ENCODE measurements around the gene SH3TC2. TPM values are rescaled to one million over a fixed set of nuclear protein-coding genes. Genes with fewer than 3 reads are reported as not detected.

SH3TC2 gene
- polyA plus RNA-seq, 1 donor (not counting 4 experiments of a cell fraction or from before 2014, with no cell fraction given) = 19.0 TPM

- Histone ChIP-seq H4K20me1 (ENCODE audit: control insufficient read depth, extremely low read depth, insufficient read depth, low read length) (no peaks in the 10 kb centered on the region), H3K27me3 (ENCODE audit: control insufficient read depth, extremely low read depth, insufficient read depth, low read length) (no peaks in the 10 kb centered on the region), H3K4me3 (ENCODE audit: control insufficient read depth in 2 of 3, extremely low read depth in 1 of 3, insufficient read depth in 2 of 3, low read depth in 1 of 3, low read length in 3 of 3) (no peak overlapping the region), H3K9me1 (ENCODE audit: control insufficient read depth, extremely low read depth, insufficient read depth, low read length) (no peaks in the 10 kb centered on the region), H3K4me2 (ENCODE audit: control insufficient read depth, extremely low read depth, insufficient read depth, low read depth, low read length) (no peak overlapping the region), H3K9me3 (ENCODE audit: control insufficient read depth, low read depth, low read length) (no peaks in the 10 kb centered on the region), H3K4me1 (ENCODE audit: control insufficient read depth, extremely low read depth, insufficient read depth, low read length) (peaks cover 43% of the 10 kb centered on the region), H3K9ac (ENCODE audit: control insufficient read depth, extremely low read depth, insufficient read depth, low read length) (no peak overlapping the region), H2AFZ (ENCODE audit: control insufficient read depth, low read length) (no peak overlapping the region), H3K79me2 (ENCODE audit: control insufficient read depth, insufficient read depth, low read length) (no peaks in the 10 kb centered on the region), H3K27ac (ENCODE audit: control insufficient read depth, insufficient read depth, low read length) (no peak overlapping the region), H3K36me3 (ENCODE audit: control insufficient read depth in 2 of 2, extremely low read depth in 1 of 2, insufficient read depth in 2 of 2, low read length in 2 of 2) (no peaks in the 10 kb centered on the region)
- dilution Hi-C loops (cut with MboI; ENCODE audit: extremely low pct_ligation_motif_present, low sequenced_read_pairs) = no loop called here
- DNase-seq (ENCODE audit: low read depth, low spot score) = no peak
- FAIRE-seq = no peak
- TF ChIP-seq EZH2 (IDR thresholded peaks at IDR 0.05; ENCODE audit: low read length) (no peak), CTCF (optimal IDR thresholded peaks at IDR 0.05 in 1 of 3, IDR thresholded peaks at IDR 0.05 in 1 of 3, conservative IDR thresholded peaks at IDR 0.05 in 1 of 3; ENCODE audit: extremely low read depth in 1 of 3, insufficient read depth in 2 of 3, low read length in 3 of 3) (no peak)
Measured at GRCh38 chr5:148993283-148993936, 69.5 kb downstream of the SH3TC2 start.

GRCh38 chr5:148992265-148992664 is 70.6 kb downstream of the SH3TC2 start:
- no peak overlapping the region for H3K4me3 ChIP-seq (ENCODE audit: control insufficient read depth in 2 of 3, extremely low read depth in 1 of 3, insufficient read depth in 2 of 3, low read depth in 1 of 3, low read length in 3 of 3)
- no peaks in the 10 kb centered on the region for H3K36me3 ChIP-seq (ENCODE audit: control insufficient read depth in 2 of 2, extremely low read depth in 1 of 2, insufficient read depth in 2 of 2, low read length in 2 of 2)
- no peak for TF ChIP-seq EZH2 (IDR thresholded peaks at IDR 0.05; ENCODE audit: low read length)
- TF ChIP-seq CTCF (optimal IDR thresholded peaks at IDR 0.05 in 1 of 3, IDR thresholded peaks at IDR 0.05 in 1 of 3, conservative IDR thresholded peaks at IDR 0.05 in 1 of 3; ENCODE audit: extremely low read depth in 1 of 3, insufficient read depth in 2 of 3, low read length in 3 of 3) = no peak
- peak overlapping the region; percentile 42 for H3K4me2 ChIP-seq (ENCODE audit: control insufficient read depth, extremely low read depth, insufficient read depth, low read depth, low read length)
- no peaks in the 10 kb centered on the region for H3K9me3 ChIP-seq (ENCODE audit: control insufficient read depth, low read depth, low read length)
- peak; percentile 99 for FAIRE-seq
- H2AFZ ChIP-seq (ENCODE audit: control insufficient read depth, low read length) = no peak overlapping the region
- DNase-seq (ENCODE audit: low read depth, low spot score) = no peak
- no peaks in the 10 kb centered on the region for H3K9me1 ChIP-seq (ENCODE audit: control insufficient read depth, extremely low read depth, insufficient read depth, low read length)
- no peaks in the 10 kb centered on the region for H4K20me1 ChIP-seq (ENCODE audit: control insufficient read depth, extremely low read depth, insufficient read depth, low read length)
- H3K27ac ChIP-seq (ENCODE audit: control insufficient read depth, insufficient read depth, low read length) = peak overlapping the region; percentile 86
- no peaks in the 10 kb centered on the region for H3K27me3 ChIP-seq (ENCODE audit: control insufficient read depth, extremely low read depth, insufficient read depth, low read length)
- H3K4me1 ChIP-seq (ENCODE audit: control insufficient read depth, extremely low read depth, insufficient read depth, low read length) = peaks cover 46% of the 10 kb centered on the region
- dilution Hi-C loops (cut with MboI; ENCODE audit: extremely low pct_ligation_motif_present, low sequenced_read_pairs) = no loop called here
- H3K9ac ChIP-seq (ENCODE audit: control insufficient read depth, extremely low read depth, insufficient read depth, low read length) = peak overlapping the region; percentile 36
- H3K79me2 ChIP-seq (ENCODE audit: control insufficient read depth, insufficient read depth, low read length) = no peaks in the 10 kb centered on the region

Data from keratinocyte (primary cell).